Measurements from ENCODE around the gene MYO9A. TPM values are rescaled to one million over a fixed set of nuclear protein-coding genes. Genes with fewer than 3 reads are reported as not detected.

The MYO9A gene
- total RNA-seq, 1 experiment from 2014 or later, result 23.0 TPM

- no peak overlapping the region for H3K4me3 ChIP-seq (replicated peaks in 1 of 2; ENCODE audit: low read depth in 1 of 2, low read length in 2 of 2)
- no TSS peak for BruUV-seq (replicated peaks)
- intact Hi-C loops (cut with micrococcal nuclease), result loop anchor here (1.0 to 5.0 kb wide), 5 partner anchors 353 to 1184 kb away; no protein-coding TSS in a partner anchor
- peaks cover 4 to 12% of the 10 kb centered on the region in 2 experiments; a peak in 3 of 4 replicates for H3K4me1 ChIP-seq (ENCODE audit: control insufficient read depth in 1 of 2, insufficient read depth in 2 of 2, low read length in 2 of 2)
- no peaks in the 10 kb centered on the region for H3K27me3 ChIP-seq (ENCODE audit: insufficient read depth, low read length)
- no peak overlapping the region for H3K27ac ChIP-seq (ENCODE audit: low read depth, low read length)
- peak overlapping the region; percentile 65 for H2AFZ ChIP-seq (ENCODE audit: low read depth, low read length, poor library complexity, severe bottlenecking)
- peak overlapping the region; percentile 43 for H3K4me2 ChIP-seq (ENCODE audit: low read length)
- ChIA-PET CTCF (interaction anchor here (0.6 to 2.4 kb wide), 13 partner anchors 8 to 581 kb away, joined by 3 to 35 read pairs (median 4); no protein-coding TSS in a partner anchor), POLR2A (no interaction called here), RAD21 (ENCODE audit: low non-redundant PET in 1 of 2, low total read pairs in 2 of 2, uncharacterized antibody in 2 of 2, unreplicated experiment in 2 of 2) (interaction anchor here (0.8 to 1.6 kb wide), 4 partner anchors 22 to 412 kb away, joined by 3 to 8 read pairs (median 5); no protein-coding TSS in a partner anchor)
- H3K9me3 ChIP-seq (ENCODE audit: control insufficient read depth in 1 of 2, insufficient read depth in 1 of 2, low read depth in 1 of 2, low read length in 2 of 2), result no peaks in the 10 kb centered on the region
- H3K36me3 ChIP-seq (ENCODE audit: control insufficient read depth in 1 of 2, insufficient read depth in 2 of 2, low read length in 2 of 2), result no peaks in the 10 kb centered on the region
- H4K20me1 ChIP-seq (ENCODE audit: insufficient read depth), result no peaks in the 10 kb centered on the region
- ATAC-seq, result peak; percentile 99
- no peak overlapping the region for H3K9ac ChIP-seq (ENCODE audit: low read length)
- TF ChIP-seq RAD21 (IDR thresholded peaks at IDR 0.05; ENCODE audit: low read depth) (peak; percentile 95), CTCF (IDR thresholded peaks at IDR 0.05 in 2 of 3, conservative IDR thresholded peaks at IDR 0.05 in 1 of 3; ENCODE audit: borderline replicate concordance in 1 of 3, insufficient read depth in 1 of 3, low read depth in 2 of 3, low read length in 2 of 3) (peak; percentile 74 to 92 (median 84); a peak in 5 of 6 replicates), SRF (IDR thresholded peaks at IDR 0.05; ENCODE audit: low read depth) (no peak), YY1 (IDR thresholded peaks at IDR 0.05; ENCODE audit: extremely low read depth, insufficient replicate concordance, low read depth, low read length) (peak; percentile 29)
- no peaks in the 10 kb centered on the region for H3K9me2 ChIP-seq (ENCODE audit: insufficient read depth)
- H3K79me2 ChIP-seq (ENCODE audit: insufficient read depth, low read length), result no peaks in the 10 kb centered on the region
- DNase-seq (ENCODE audit: low read depth, low spot score), result peak; percentile 59
Measured at GRCh38 chr15:72155635-72156616, 38.0 kb upstream of the MYO9A start.
